NCI-H748 (cell line): ENCODE measurements around the gene CYP3A7.
"Not testable (repeated sequence)": the region's sequence is repeated elsewhere in the genome, so short reads cannot be mapped to it uniquely, and the experiment has no call there.

Source experiments
- DNase-seq: peaks from one replicate; lab custom pipeline; 2025; ENCODE audit not compliant: unreplicated experiment; lab: John Stamatoyannopoulos, UW

The CYP3A7 gene

DNA sequence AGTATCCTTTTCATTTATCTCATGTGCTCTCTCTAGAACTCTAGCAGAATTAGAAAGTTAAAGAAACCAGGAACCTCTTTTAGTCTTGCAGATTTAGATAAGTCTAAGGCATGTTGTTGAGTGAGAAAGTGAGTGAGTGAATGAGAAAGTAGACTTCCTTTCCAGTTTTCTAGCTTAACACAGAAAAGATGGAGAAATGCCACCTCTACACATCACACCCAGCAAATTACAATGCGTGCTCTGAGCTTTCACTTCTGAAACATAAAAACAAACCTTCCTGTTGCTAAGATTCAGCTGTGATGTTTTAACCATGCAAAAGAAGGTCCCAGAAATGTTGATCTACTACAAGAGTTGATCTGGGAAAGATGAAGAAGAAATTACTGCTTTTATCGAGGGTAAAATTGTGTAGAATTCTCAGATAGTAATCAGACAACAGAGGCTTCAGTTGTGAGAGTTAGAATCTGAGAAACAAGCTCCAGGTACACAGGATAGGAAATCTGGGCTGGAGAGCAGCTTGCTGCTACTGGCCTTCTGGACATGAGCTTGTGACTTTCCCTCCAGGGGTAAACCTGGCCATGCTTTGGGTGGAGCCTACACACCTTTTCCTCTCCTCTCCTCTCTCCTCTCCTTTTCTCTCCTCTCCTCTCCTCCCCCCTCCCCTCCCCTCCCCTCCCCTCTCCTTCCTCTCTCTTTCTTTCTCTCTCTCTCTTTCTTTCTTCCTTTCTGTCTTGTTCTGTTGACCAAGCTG is 59.8 kb downstream of the CYP3A7 start:
- no peak for DNase-seq

DNA sequence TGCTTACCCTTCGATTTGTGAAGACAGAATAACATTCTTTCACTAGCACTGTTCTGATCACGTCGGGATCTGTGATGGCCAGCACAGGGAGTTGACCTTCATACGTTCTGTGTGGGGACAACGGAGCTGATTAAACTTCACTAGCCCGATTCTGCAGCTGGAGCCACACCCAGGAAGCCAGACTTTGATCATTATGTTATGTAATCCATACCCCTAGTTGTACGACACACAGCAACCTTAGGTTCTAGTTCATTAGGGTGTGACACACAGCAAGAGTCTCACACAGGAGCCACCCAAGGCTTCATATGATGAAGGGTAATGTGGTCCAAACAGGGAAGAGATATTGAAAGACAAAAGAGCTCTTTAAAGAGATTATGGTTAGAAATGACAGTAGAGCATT is 62.4 kb downstream of the CYP3A7 start:
- no peak for DNase-seq

DNA sequence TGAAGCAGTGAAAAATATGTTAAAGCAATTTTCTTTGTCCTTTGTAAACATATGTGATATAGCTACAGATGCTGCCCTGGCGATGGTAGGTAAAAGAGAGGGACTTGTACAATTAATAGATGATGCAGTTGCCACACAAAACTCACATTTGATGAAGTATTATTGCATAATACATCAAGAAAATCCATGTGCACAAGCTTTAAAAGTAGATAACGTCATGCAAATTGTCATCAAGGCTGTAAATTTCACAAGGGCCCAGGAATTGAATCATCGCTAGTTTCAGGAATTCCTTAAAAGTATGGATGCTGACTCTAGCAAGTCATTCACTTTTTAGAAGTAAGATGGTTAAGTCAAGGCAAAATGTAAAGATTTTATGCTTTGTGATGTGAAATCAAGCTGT is 65.2 kb downstream of the CYP3A7 start:
- DNase-seq = no peak

DNA sequence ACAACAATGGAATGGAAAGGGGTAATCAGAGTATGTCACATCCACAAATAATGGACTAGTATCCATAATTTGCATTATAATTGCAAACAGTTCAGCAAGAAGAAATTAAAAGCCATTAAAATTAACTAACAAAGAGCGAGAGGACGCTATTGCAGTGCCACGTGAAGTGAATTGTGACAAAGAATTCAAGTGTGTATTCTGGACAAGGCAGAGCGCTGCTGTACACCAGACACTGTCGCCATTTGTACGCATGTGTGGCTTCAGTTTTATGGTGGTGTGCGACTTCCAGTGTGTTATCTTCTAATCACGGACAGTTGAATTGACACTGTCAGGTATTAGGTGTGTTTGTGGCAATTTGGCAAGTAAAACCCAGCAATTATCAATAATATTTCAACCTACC is 66.5 kb downstream of the CYP3A7 start:
- no peak for DNase-seq

DNA sequence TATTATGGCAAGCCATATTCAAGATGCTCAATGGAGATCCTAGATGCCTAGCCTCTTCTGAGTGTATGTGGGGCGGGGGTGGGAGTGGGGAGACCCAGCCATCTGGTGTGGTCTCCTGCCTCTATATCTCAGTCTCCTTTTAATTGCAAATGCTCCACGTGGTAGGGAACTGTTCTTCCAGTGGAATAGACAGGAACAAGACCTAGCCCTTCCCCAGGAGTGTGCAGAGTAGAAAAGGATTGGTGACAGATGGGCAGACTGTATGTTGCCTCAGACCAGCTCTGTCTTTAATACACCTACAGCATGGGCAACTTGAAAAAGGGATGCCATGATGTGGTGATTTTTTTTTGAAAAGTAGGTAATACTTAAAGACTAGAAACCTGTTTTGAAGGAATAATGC is 67.8 kb downstream of the CYP3A7 start:
- no peak for DNase-seq

DNA sequence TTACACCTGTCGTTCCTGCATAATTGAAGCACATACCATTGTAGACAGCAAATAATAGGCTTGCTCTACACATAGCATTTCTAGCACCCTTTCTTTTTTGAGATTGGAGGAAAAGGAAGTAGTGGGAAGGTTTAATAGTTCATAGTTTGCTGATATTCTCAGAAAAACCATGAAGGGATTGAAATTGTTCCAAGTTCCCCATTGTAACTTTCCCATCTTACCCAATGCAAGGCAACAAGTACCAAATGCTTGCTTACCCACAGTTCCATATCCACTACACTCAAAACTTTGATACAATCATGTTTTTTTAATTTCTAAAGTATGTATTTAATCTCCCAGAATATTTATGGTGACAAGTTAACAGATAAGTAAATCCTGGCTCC is 69.0 kb downstream of the CYP3A7 start:
- DNase-seq = no peak

DNA sequence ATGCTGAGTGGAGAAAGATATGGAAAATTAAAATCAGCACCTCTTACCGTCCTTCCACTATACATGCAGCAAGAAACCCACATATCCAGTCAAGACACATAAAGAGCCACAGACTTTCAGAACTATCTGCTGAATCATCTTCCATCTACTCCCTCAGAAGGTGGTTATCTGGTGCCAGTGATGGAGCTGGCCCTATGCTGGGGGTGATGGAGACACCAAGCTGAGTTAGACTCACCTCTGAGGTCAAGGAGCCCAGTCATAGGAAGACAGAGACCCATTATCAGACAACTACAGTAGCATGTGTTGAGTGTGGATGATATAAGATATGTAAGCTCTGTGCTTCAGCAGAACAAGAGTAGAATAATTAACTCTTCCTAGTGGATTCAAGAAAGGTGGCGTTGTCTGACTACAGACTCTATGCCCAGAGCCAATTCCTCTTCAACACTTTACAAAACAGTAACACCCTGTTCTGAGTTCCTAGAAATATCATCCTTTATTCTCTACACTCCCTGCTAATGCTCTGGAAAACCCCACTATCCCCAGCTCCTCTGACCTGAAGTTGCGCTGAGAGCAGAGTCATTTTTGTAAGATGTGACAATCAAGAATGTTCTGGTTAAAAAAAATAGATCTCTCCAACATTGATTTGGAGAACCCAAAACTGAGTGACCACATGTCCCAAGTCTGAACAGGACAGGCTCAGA is 69.5 kb downstream of the CYP3A7 start:
- DNase-seq = no peak

DNA sequence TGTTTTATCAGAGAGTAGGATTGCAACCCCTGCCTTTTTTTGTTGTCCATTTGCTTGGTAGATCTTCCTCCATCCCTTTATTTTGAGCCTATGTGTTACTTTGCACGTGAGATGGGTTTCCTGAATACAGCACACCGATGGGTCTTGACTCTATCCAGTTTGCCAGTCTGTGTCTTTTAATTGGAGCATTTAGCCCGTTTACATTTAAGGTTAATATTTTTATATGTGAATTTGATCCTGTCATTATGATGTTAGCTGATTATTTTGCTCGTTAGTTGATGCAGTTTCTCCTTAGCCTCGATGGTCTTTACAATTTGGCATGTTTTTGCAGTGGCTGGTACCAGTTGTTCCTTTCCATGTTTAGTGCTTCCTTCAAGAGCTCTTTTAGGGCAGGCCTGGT is 77.1 kb downstream of the CYP3A7 start:
- not testable (repeated sequence) for DNase-seq
